Urinary bladder (tissue), 4 donors: ENCODE results near the gene TNS2. TPM values are rescaled to one million over a fixed set of nuclear protein-coding genes. Genes with fewer than 3 reads are reported as not detected.

ENCODE experiments used
- DNase-seq: peaks from one replicate; pipeline ENCODE4 v3.0.0-alpha.2; 2015; ENCODE audit errors: extremely low spot score
- H3K27ac ChIP-seq: one replicate; pipeline ENCODE4 v1.5.1; 2013; ENCODE audit warnings: low read depth, mild to moderate bottlenecking, moderate library complexity
- H3K36me3 ChIP-seq: one replicate; pipeline ENCODE4 v1.6.1; 2013; ENCODE audit warnings: mild to moderate bottlenecking, moderate library complexity; ENCODE audit not compliant: insufficient read depth
- H3K4me1 ChIP-seq: one replicate; pipeline ENCODE4 v1.6.1; 2013; ENCODE audit warnings: mild to moderate bottlenecking, moderate library complexity; ENCODE audit not compliant: insufficient read depth
- H3K4me3 ChIP-seq: one replicate; pipeline ENCODE4 v1.5.1; 2013; ENCODE audit warnings: low read depth, low read length
- WGBS: extraction: QIAGEN DNeasy Blood & Tissue Kit; methylation state at CpG from one replicate; pipeline ENCODE4 v1.1.7; 2013; 5-methylcytosine and 5-hydroxymethylcytosine counted together
- polyA plus RNA-seq: library from polyadenylated mRNA; stranded (reverse); fragments of 200-250 nt; gene quantifications from one replicate; pipeline ENCODE4 v1.2.3, GENCODE V29; 2013
- total RNA-seq: library from RNA; depleted of rRNA; stranded (reverse); fragments of >200 nt; gene quantifications from one replicate; pipeline ENCODE4 v1.2.3, GENCODE V29; 2014
- donor health status: healthy with polysubstance abuse.
- donor health status: healthy.

Gene TNS2
- total and polyA plus RNA-seq, 2 donors, result 57.9 to 178 TPM

- Histone ChIP-seq H3K27ac (no peak overlapping the region), H3K36me3 (no peaks in the 10 kb centered on the region), H3K4me1 (no peaks in the 10 kb centered on the region), H3K4me3 (no peak overlapping the region)
- WGBS, result 69% methylated on average over 11 of the region's 11 CpGs
- no peak for DNase-seq
Observed at GRCh38 chr12:53064613-53065436, 15.0 kb downstream of the TNS2 start.

- Histone ChIP-seq H3K27ac (no peak overlapping the region), H3K36me3 (no peaks in the 10 kb centered on the region), H3K4me1 (no peaks in the 10 kb centered on the region), H3K4me3 (no peak overlapping the region)
- WGBS, result 67% methylated on average over 7 of the region's 7 CpGs
- no peak for DNase-seq
Observed at GRCh38 chr12:53065470-53065869, 15.6 kb downstream of the TNS2 start.

- Histone ChIP-seq H3K4me3 (no peak overlapping the region), H3K36me3 (no peaks in the 10 kb centered on the region), H3K27ac (peak overlapping the region; percentile 13), H3K4me1 (no peaks in the 10 kb centered on the region)
- WGBS, result 41% methylated on average over 24 of the region's 24 CpGs
- no peak for DNase-seq
Observed at GRCh38 chr12:53065975-53066931, 16.4 kb downstream of the TNS2 start.

- WGBS, result 83% methylated on average over 7 of the region's 7 CpGs
- Histone ChIP-seq H3K27ac (no peak overlapping the region), H3K4me1 (peaks cover 2% of the 10 kb centered on the region)
Observed at GRCh38 chr12:53067074-53067992, 17.5 kb downstream of the TNS2 start.

GRCh38 chr12:53067993-53068770 is 18.3 kb downstream of the TNS2 start:
- no peak for DNase-seq

More at GRCh38 chr12:53067074-53067992, 17.5 kb downstream of the TNS2 start:
- Histone ChIP-seq H3K36me3 (no peaks in the 10 kb centered on the region), H3K4me3 (no peak overlapping the region)
- no peak for DNase-seq

GRCh38 chr12:53068811-53069585 is 19.1 kb downstream of the TNS2 start:
- no peak for DNase-seq
- Histone ChIP-seq H3K36me3 (no peaks in the 10 kb centered on the region), H3K27ac (no peak overlapping the region), H3K4me3 (no peak overlapping the region), H3K4me1 (peaks cover 2% of the 10 kb centered on the region)
- WGBS, result 76% methylated on average over 15 of the region's 15 CpGs

More at GRCh38 chr12:53067993-53068770, 18.3 kb downstream of the TNS2 start:
- Histone ChIP-seq H3K36me3 (no peaks in the 10 kb centered on the region), H3K4me3 (no peak overlapping the region), H3K4me1 (peaks cover 2% of the 10 kb centered on the region), H3K27ac (no peak overlapping the region)
- 91% methylated on average over 13 of the region's 13 CpGs for WGBS

GRCh38 chr12:53069621-53070410 is 20.0 kb downstream of the TNS2 start:
- WGBS, result 60% methylated on average over 12 of the region's 12 CpGs
- DNase-seq, result no peak
- Histone ChIP-seq H3K4me3 (no peak overlapping the region), H3K27ac (no peak overlapping the region), H3K36me3 (no peaks in the 10 kb centered on the region), H3K4me1 (peaks cover 2% of the 10 kb centered on the region)

GRCh38 chr12:53070877-53071492 is 21.1 kb downstream of the TNS2 start:
- DNase-seq, result no peak
- Histone ChIP-seq H3K4me1 (peaks cover 2% of the 10 kb centered on the region), H3K36me3 (peaks cover 2% of the 10 kb centered on the region), H3K27ac (peak overlapping the region; percentile 48), H3K4me3 (no peak overlapping the region)
- 76% methylated on average over 7 of the region's 7 CpGs for whole genome bisulfite sequencing

- Histone ChIP-seq H3K4me1 (peaks cover 2% of the 10 kb centered on the region), H3K36me3 (peaks cover 2% of the 10 kb centered on the region), H3K4me3 (no peak overlapping the region), H3K27ac (no peak overlapping the region)
- WGBS, result 31% methylated on average over 11 of the region's 11 CpGs
- DNase-seq, result no peak
Observed at GRCh38 chr12:53071591-53072551, 22.0 kb downstream of the TNS2 start.

GRCh38 chr12:53073881-53074280 is 24.0 kb downstream of the TNS2 start:
- Histone ChIP-seq H3K4me1 (peaks cover 2% of the 10 kb centered on the region), H3K4me3 (no peak overlapping the region), H3K36me3 (peaks cover 2% of the 10 kb centered on the region), H3K27ac (no peak overlapping the region)
- WGBS, result 49% methylated on average over 6 of the region's 6 CpGs
- no peak for DNase-seq
